Muscle of leg (tissue), 11 donors: Measurements from ENCODE around the gene PTPN13. TPM values are rescaled to one million over a fixed set of nuclear protein-coding genes. Genes with fewer than 3 reads are reported as not detected.
"Not testable (repeated sequence)": the region's sequence is repeated elsewhere in the genome, so short reads cannot be mapped to it uniquely, and the experiment has no call there.

ENCODE experiments used
- DNase-seq: peaks from one replicate; pipeline ENCODE4 v3.0.0; 2013
- H3K27ac ChIP-seq: one replicate; pipeline ENCODE4 v1.5.1; 2013; ENCODE audit warnings: mild to moderate bottlenecking, low read length, control low read depth
- H3K27me3 ChIP-seq: one replicate; pipeline ENCODE4 v1.6.1; 2013; ENCODE audit warnings: low read length; ENCODE audit not compliant: control insufficient read depth, insufficient read depth
- H3K36me3 ChIP-seq: one replicate; pipeline ENCODE4 v1.6.1; 2013; ENCODE audit warnings: low read length; ENCODE audit not compliant: control insufficient read depth, insufficient read depth
- H3K4me1 ChIP-seq: one replicate; pipeline ENCODE4 v1.6.1; 2013; ENCODE audit warnings: low read length; ENCODE audit not compliant: control insufficient read depth, insufficient read depth
- H3K4me3 ChIP-seq: one replicate; pipeline ENCODE4 v1.5.1; 2013; ENCODE audit warnings: low read length, control low read depth
- H3K9me3 ChIP-seq: replicated peaks from 2 replicates; pipeline ENCODE4 v1.6.1; 2013; ENCODE audit warnings: low read depth, low read length; ENCODE audit not compliant: control insufficient read depth
- WGBS: methylation state at CpG from one replicate; pipeline ENCODE4 v1.1.5; 2013; ENCODE audit warnings: missing lambda C conversion rate; ENCODE audit not compliant: insufficient coverage; 5-methylcytosine and 5-hydroxymethylcytosine counted together
- polyA plus RNA-seq, 8 donors: library from polyadenylated mRNA; unstranded; fragments of 120-200 nt; gene quantifications; one replicate each; pipeline versions ENCODE4 v1.2.1 to v1.2.3, GENCODE V29; 2013; ENCODE audit warnings: inconsistent platforms in 1 of 8, low replicate concordance in 1 of 8; ENCODE audit not compliant: insufficient read length in 8 of 8, insufficient read depth in 1 of 8
- total RNA-seq: library from RNA; stranded (reverse); fragments of 120-200 nt; gene quantifications from one replicate; pipeline ENCODE4 v1.2.4, GENCODE V29; 2013

Gene PTPN13
- total and polyA plus RNA-seq, 9 donors = 2.8 to 14.2 (median 4.8) TPM

DNA sequence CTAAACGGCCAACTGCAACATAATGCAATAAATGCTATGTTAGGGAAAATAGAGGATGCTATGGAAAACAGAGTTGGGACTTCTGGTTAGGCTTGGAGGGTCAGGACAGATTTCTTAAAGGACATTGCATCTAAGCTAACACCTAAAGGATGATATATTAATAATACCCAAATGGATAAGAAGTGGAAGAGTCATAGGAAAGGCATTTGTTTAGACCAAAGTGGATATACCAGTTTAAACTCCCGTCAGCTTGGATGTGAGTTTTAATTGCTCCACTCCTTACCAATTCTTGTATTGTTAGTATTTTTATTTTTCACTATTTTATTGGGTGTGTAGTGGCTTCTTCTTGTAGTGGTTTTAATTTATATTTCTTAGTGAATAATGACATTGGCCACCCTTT is 93.9 kb downstream of the PTPN13 start:
- WGBS = 80% methylated on average over 1 of the region's 2 CpGs
- no peaks in the 10 kb centered on the region for H3K9me3 ChIP-seq
- no peak overlapping the region for H3K27ac ChIP-seq
- H3K4me3 ChIP-seq = no peak overlapping the region
- H3K27me3 ChIP-seq = no peaks in the 10 kb centered on the region
- no peaks in the 10 kb centered on the region for H3K4me1 ChIP-seq
- H3K36me3 ChIP-seq = no peaks in the 10 kb centered on the region
- DNase-seq = no peak

DNA sequence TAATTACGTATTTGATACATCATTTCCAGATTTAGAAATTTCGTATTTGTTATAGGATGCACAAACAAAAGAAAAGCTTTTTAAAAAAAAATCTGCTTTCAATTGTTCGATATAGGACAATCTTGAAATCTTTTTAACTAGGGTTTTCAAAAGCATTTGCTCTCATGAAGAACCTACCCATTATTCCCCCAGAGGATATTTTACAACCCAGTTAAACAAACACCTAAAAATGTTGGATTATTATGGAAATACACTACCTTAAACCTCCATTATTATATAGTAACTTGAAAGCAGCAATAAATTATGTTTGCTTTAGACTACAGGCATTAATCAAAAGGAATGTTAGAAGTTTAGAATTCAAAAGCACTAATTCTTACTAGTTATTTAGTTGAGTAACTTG is 110.5 kb downstream of the PTPN13 start:
- H3K36me3 ChIP-seq = no peaks in the 10 kb centered on the region
- no peak overlapping the region for H3K4me3 ChIP-seq
- H3K27me3 ChIP-seq = no peaks in the 10 kb centered on the region
- no peaks in the 10 kb centered on the region for H3K4me1 ChIP-seq
- no peaks in the 10 kb centered on the region for H3K9me3 ChIP-seq
- no peak overlapping the region for H3K27ac ChIP-seq
- no peak for DNase-seq
- WGBS = no CpG with 5 or more reads among the region's 3 CpGs

DNA sequence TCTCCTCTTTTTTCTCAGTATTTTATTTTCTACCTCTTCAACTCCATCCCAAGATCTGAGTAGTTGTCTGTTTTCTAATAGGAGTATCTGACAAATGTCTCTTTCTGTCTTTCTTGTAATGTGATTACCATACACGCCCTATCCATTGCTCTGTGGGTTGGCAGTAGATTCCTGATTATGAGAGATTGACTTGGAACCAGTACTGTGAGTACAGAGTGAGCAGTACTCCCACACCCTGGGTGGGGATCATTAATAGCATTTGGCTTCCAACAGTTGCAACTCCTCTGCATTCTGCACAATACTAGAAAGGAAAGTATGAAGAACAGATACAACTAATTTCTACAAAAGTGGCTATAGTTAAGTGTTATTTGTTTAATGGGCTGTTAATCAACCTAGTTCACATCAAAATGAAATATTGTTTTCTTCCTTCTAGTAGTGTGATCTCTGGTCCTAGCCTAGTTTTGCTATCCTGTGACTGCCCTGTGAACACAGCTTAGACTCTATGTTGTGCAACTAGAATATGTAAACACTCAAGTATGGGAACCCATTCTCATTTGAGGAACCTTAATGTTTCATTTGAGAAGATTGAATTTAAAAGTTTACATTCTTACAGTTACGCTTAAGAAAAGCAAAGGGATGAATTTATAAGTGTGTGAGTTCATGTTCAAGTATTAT is 112.9 kb downstream of the PTPN13 start:
- H3K27me3 ChIP-seq = no peaks in the 10 kb centered on the region
- H3K4me1 ChIP-seq = no peaks in the 10 kb centered on the region
- no peaks in the 10 kb centered on the region for H3K36me3 ChIP-seq
- H3K27ac ChIP-seq = no peak overlapping the region
- DNase-seq = peak; percentile 12
- no peaks in the 10 kb centered on the region for H3K9me3 ChIP-seq
- WGBS = no CpG with 5 or more reads among the region's 2 CpGs
- no peak overlapping the region for H3K4me3 ChIP-seq

DNA sequence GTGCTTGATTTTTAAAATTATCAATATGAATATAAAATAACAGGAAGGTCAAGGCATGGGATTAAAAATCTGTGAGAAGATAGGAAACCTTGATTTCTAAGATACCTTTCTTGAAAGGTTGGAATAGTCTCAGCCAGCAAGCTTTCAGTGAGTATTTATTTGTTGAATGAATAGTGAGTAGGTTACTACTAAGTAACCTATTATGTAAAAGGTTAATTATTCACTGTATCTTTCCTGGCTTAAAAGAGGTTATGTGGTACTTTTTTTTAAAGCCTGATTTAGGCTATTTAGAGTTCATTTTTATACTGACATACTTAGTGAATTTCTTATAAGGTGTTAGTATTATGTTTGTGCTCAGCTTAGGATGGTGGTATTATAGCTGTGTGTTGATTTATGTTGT is 123.5 kb downstream of the PTPN13 start:
- Histone ChIP-seq H3K4me3 (no peak overlapping the region), H3K36me3 (no peaks in the 10 kb centered on the region), H3K9me3 (no peaks in the 10 kb centered on the region), H3K27ac (no peak overlapping the region), H3K27me3 (no peaks in the 10 kb centered on the region), H3K4me1 (no peaks in the 10 kb centered on the region)
- DNase-seq = no peak

DNA sequence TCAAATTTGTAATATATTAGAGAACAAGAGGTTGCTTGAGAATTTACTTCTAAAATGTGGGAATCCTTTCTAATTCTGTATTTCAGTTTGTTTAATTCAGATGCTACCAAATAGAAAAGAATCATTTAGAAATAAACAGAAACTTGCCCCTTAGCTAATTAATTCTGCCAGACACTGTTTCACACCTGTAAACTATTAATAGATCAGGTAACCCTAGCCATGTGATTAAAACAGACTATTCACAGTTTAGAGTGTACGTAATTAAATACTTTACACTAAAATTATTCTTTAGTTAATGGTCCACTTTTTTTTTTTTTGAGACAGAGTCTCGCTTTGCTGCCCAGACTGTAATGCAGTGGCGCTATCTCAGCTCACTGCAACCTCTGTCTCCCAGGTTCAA is 124.0 kb downstream of the PTPN13 start:
- Histone ChIP-seq H3K4me3 (no peak overlapping the region), H3K27ac (no peak overlapping the region), H3K27me3 (no peaks in the 10 kb centered on the region), H3K4me1 (no peaks in the 10 kb centered on the region), H3K36me3 (no peaks in the 10 kb centered on the region), H3K9me3 (no peaks in the 10 kb centered on the region)
- DNase-seq = no peak
- no CpG with 5 or more reads among the region's 3 CpGs for WGBS

DNA sequence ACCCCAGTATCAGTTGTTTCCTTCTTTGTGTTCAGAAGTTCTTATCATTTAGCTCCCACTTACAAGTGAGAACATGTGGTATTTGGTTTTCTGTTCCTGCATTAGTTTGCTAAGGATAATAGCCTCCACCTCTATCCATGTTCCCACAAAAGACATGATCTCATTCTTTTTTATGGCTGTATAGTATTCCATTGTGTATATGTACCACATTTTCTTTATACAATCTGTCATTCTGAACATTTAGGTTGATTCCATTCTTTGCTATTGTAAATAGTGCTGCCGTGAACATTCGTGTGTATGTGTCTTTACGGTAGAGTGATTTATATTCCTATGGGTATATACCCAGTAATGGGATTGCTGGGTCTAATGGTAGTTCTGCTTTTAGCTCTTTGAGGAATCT is 125.0 kb downstream of the PTPN13 start:
- not testable (repeated sequence) for H3K9me3 ChIP-seq, H3K27me3 ChIP-seq, H3K4me3 ChIP-seq, DNase-seq, H3K27ac ChIP-seq, H3K4me1 ChIP-seq, H3K36me3 ChIP-seq
- no CpG with 5 or more reads among the region's 3 CpGs for WGBS

DNA sequence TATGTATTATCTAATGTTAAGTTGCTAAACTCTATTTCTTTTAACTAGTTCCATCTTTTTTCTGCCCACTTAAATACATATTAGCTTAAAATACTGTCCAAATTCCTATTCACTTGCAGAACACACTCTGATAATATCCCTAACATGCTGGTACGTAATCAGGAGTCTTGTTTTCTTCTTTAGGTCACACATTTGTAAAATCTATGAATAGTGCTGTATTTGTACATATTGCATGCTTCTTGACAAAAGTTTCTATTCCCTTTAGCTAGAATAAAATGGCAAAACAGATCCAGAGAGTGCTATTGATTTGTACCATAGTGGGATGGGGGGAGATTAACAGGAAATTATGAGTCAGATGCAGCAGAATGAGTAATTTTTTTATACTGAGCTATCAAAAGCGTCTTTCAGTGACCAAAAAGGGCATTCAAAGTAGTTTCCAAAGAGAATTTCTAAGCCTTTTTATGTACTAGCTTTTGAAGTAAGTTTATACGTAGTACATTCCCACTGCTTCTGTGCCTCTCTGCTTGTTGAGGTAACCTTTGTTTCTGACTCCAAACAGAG is 126.5 kb downstream of the PTPN13 start:
- no peaks in the 10 kb centered on the region for H3K4me1 ChIP-seq
- peak; percentile 3 for DNase-seq
- H3K36me3 ChIP-seq = no peaks in the 10 kb centered on the region
- H3K4me3 ChIP-seq = no peak overlapping the region
- H3K9me3 ChIP-seq = no peaks in the 10 kb centered on the region
- no peaks in the 10 kb centered on the region for H3K27me3 ChIP-seq
- H3K27ac ChIP-seq = no peak overlapping the region
- no CpG with 5 or more reads among the region's 3 CpGs for WGBS

DNA sequence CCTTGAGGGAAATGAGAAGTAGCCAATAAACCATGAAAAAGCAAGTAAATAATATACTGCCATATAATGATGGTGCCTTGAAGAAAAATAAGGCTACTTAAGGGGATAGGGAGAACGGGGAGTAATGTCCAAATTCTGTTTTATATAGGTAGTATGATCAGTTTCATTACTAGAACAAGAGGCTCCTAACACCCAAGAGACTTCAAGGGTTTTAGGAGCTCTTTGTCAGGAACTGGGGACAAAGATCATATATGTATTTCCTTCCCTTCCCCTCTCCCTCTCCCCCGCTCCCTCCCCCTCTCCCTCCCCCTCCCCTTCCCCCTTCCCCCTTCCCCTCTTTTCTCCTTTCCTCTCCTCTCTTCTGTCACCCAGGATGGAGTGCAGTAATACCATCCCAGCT is 127.3 kb downstream of the PTPN13 start:
- H3K27me3 ChIP-seq = no peaks in the 10 kb centered on the region
- no peaks in the 10 kb centered on the region for H3K36me3 ChIP-seq
- no peaks in the 10 kb centered on the region for H3K4me1 ChIP-seq
- H3K9me3 ChIP-seq = no peaks in the 10 kb centered on the region
- no peak overlapping the region for H3K27ac ChIP-seq
- DNase-seq = no peak
- H3K4me3 ChIP-seq = no peak overlapping the region
- no CpG with 5 or more reads among the region's 2 CpGs for WGBS

DNA sequence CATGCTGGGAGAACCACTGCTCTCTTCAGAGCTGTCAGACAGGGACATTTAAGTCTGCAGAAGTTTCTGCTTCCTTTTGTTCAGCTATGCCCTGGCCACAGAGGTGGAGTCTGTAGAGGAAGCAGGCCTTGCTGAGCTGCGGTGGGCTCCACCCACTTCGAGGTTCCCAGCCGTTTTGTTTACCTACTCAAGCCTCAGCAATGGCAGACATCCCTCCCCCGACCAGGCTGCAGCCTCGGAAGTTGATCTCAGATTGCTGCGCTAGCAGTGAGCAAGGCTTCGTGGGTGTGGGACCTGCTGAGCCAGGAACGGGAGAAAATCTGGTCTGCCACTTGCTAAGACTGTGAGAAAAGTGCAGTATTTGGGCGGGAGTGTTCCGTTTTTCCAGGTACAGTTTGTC is 136.2 kb downstream of the PTPN13 start:
- DNase-seq = no peak
- no peaks in the 10 kb centered on the region for H3K9me3 ChIP-seq
- no peak overlapping the region for H3K27ac ChIP-seq
- H3K27me3 ChIP-seq = no peaks in the 10 kb centered on the region
- 63% methylated on average over 8 of the region's 10 CpGs for WGBS
- no peaks in the 10 kb centered on the region for H3K4me1 ChIP-seq
- H3K36me3 ChIP-seq = no peaks in the 10 kb centered on the region
- no peak overlapping the region for H3K4me3 ChIP-seq

DNA sequence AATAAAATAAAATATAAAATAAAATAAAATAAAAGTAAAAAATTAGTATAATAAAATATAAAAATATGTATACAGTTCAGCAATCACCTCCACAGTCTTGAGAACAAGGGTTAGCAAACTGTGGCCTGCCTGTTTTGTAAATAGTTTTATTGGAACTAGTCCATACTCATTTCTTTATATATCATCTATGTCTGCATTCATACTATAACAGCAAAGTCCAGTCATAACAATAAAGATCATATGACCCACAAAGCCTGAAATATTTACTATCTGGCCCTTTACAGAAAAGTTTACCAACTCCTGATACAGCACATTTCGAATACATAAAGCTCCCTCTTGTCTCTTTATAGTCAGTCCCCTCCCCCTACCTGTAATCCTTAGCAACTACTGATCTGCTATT is 143.1 kb downstream of the PTPN13 start:
- no CpG with 5 or more reads among the region's 1 CpG for WGBS
- H3K27ac ChIP-seq = no peak overlapping the region

DNA sequence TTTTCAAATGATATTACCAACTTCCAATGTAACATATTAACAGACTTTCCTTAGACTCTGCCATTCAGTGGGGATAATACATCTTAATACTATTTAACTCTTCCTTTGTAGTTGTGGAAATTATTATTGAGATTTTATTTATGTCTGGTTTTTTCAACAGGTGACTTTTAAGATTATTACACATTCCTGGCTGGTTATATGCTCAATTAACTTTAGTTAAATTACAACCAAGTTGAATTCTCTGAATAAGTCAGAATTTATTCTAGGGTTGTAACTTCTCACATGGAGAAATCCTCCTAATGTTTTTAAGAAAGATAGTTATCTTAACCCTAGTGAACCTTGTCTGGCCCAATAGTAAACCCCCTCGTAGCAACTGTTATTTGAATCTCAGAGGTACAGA is 147.7 kb downstream of the PTPN13 start:
- no peaks in the 10 kb centered on the region for H3K27me3 ChIP-seq
- H3K36me3 ChIP-seq = no peaks in the 10 kb centered on the region
- no peak overlapping the region for H3K4me3 ChIP-seq
- H3K27ac ChIP-seq = no peak overlapping the region
- no peak for DNase-seq
- WGBS = no CpG with 5 or more reads among the region's 1 CpG
- H3K9me3 ChIP-seq = peaks cover 3% of the 10 kb centered on the region
- H3K4me1 ChIP-seq = no peaks in the 10 kb centered on the region

More for the DNA sequence above, 143.1 kb downstream of the PTPN13 start:
- Histone ChIP-seq H3K4me1 (no peaks in the 10 kb centered on the region), H3K9me3 (peaks cover 3% of the 10 kb centered on the region), H3K27me3 (no peaks in the 10 kb centered on the region), H3K4me3 (no peak overlapping the region), H3K36me3 (no peaks in the 10 kb centered on the region)
- no peak for DNase-seq
